Activated CD4-positive, alpha-beta T cell treated with anti-CD3 and anti-CD28 coated beads for 36 hours (primary cell): ENCODE data around the gene FOXD4L6. TPM values are rescaled to one million over a fixed set of nuclear protein-coding genes. Genes with fewer than 3 reads are reported as not detected.
A peak's percentile ranks its signal among the peaks of the same experiment; 100 is the strongest.
"Not testable (repeated sequence)": the region's sequence is repeated elsewhere in the genome, so short reads cannot be mapped to it uniquely, and the experiment has no call there.

Experiments used
- ATAC-seq: fragments of 200-7000 bp; cut with Tn5 transposase; one replicate; pipeline ENCODE4 v1.10.0; 2021; ENCODE audit warnings: mild to moderate bottlenecking, moderate library complexity
- CTCF ChIA-PET: fragments of 350-600 bp; sonication (Branson Sonifier 250); formaldehyde crosslinking; loops from one replicate; lab custom pipeline; 2021; ENCODE audit warnings: antibody characterized with exemption; lab: Charles Lee
- POLR2A ChIA-PET: fragments of 350-600 bp; sonication (Branson Sonifier 250); formaldehyde crosslinking; loops from one replicate; lab custom pipeline; 2021; ENCODE audit warnings: antibody characterized with exemption, inconsistent platforms; lab: Charles Lee
- DNase-seq: peaks from one replicate; pipeline ENCODE4 v3.0.0-alpha.2; 2020
- H3K27ac Mint-ChIP-seq: one replicate; pipeline ENCODE4 v1.8.0; 2021; ENCODE audit warnings: mixed read lengths
- H3K27me3 Mint-ChIP-seq: one replicate; pipeline ENCODE4 v1.8.0; 2021; ENCODE audit warnings: mixed read lengths
- H3K36me3 Mint-ChIP-seq: one replicate; pipeline ENCODE4 v1.8.0; 2021; ENCODE audit warnings: low read depth, mixed read lengths
- H3K4me1 Mint-ChIP-seq: one replicate; pipeline ENCODE4 v1.8.0; 2021; ENCODE audit warnings: mixed read lengths
- H3K4me3 Mint-ChIP-seq: one replicate; pipeline ENCODE4 v1.8.0; 2021; ENCODE audit warnings: mild to moderate bottlenecking, moderate library complexity, mixed read lengths
- H3K9me3 Mint-ChIP-seq: one replicate; pipeline ENCODE4 v1.8.0; 2021; ENCODE audit warnings: low read depth, mixed read lengths
- intact Hi-C, 2 experiments: fragments of 100-400 bp; cut with DNase I in 1 of 2; cut with micrococcal nuclease in 1 of 2; formaldehyde crosslinking; loops; one replicate each; pipeline versions ENCODE4 v1.14.2 to v1.15.1; 2022 to 2024; cut with DNase I, micrococcal nuclease
- total RNA-seq, 2 experiments: library from RNA; stranded (reverse); gene quantifications; one replicate each; pipeline ENCODE4 v1.2.3, GENCODE V29; 2021

The FOXD4L6 gene
- total RNA-seq, result not detected

DNA sequence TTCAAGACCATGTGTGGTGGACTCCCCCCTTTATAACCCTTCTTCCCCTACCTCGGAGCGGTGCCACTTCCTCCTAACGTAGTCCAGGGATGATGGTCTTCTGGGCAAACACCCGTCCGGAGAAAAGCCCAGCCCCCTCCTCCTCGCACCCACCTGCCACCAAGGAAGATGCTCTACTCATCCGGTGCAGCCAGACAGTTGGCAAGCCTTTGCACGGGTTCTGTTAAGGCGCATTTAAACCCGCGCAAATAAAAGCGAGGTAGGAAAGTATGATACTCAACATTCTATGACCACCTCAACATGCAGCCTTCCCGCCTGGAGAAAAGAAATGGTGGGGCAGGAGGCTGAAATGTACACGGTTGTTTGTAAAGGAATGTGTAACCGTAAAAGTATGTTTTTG lies at the start of gene FOXD4L6:
Gene FOXD4L6, minus strand, starts transcription at position 101 of the 400 bp plus-strand sequence. CDS start 298 bp downstream, outside the sequence.
- H3K27me3 Mint-ChIP-seq, ATAC-seq, CTCF ChIA-PET, POLR2A ChIA-PET, H3K9me3 Mint-ChIP-seq, H3K4me3 Mint-ChIP-seq, DNase-seq, H3K27ac Mint-ChIP-seq, H3K4me1 Mint-ChIP-seq, intact Hi-C loops, H3K36me3 Mint-ChIP-seq: not testable (repeated sequence)

DNA sequence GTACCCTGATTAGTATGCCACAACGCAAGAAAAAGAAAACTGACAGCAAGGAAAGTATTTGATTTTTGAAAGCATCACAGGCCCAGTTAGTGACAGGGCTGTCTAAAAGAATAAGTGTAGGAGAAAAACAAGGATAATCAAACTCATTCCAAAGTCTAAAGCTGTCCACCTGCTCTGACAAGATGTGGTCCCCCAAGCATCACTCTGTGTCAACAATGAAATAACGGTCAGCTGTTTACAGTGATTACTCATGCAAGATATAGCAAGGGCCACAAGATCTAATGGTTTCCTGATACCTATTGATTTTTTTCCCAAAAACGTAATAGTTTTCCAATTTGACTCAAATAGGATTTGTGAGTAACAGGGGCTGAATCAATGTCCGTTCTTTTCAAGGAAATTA lies 46.5 kb upstream of the FOXD4L6 start:
- DNase-seq, H3K27me3 Mint-ChIP-seq, H3K36me3 Mint-ChIP-seq, POLR2A ChIA-PET, H3K9me3 Mint-ChIP-seq, intact Hi-C loops, ATAC-seq, H3K4me3 Mint-ChIP-seq, H3K27ac Mint-ChIP-seq, H3K4me1 Mint-ChIP-seq, CTCF ChIA-PET: not testable (repeated sequence)

DNA sequence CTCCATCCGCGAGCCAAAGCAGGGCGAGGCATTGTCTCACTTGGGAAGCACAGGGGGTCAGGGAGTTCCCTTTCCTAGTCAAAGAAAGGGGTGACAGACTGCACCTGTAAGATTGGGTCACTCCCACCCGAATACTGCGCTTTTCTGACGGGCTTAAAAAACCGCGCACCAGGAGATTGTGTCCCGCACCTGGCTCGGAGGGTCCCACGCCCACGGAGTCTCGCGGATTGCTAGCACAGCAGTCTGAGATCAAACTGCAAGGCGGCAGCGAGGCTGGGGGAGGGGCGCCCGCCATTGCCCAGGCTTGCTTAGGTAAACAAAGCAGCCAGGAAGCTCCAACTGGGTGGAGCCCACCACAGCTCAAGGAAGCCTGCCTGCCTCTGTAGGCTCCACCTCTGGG lies 21.6 kb upstream of the FOXD4L6 start:
- ATAC-seq, POLR2A ChIA-PET, CTCF ChIA-PET, H3K36me3 Mint-ChIP-seq, H3K9me3 Mint-ChIP-seq, DNase-seq, intact Hi-C loops, H3K4me3 Mint-ChIP-seq, H3K27me3 Mint-ChIP-seq, H3K4me1 Mint-ChIP-seq, H3K27ac Mint-ChIP-seq: not testable (repeated sequence)

DNA sequence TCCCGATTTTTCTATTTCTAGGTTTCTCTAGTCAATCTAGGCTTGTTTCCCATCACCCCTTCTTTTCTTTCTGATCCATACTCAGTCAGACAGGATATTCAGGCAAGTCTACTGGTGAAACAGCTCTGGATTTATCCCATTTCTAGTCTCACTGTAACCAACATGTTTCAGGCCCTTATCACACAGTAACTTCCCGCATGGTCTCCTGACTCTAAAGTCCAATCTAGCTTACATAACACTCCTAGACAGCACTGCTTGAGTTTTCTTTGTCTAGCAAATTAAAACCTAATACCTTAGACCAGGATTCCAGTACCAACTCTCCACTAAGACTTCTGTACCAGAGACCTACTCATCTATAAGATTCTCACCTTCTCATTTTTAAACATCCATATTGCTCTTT lies 13.4 kb upstream of the FOXD4L6 start:
- H3K9me3 Mint-ChIP-seq, H3K27ac Mint-ChIP-seq, DNase-seq, CTCF ChIA-PET, intact Hi-C loops, H3K27me3 Mint-ChIP-seq, ATAC-seq, POLR2A ChIA-PET, H3K4me3 Mint-ChIP-seq, H3K36me3 Mint-ChIP-seq, H3K4me1 Mint-ChIP-seq: not testable (repeated sequence)

DNA sequence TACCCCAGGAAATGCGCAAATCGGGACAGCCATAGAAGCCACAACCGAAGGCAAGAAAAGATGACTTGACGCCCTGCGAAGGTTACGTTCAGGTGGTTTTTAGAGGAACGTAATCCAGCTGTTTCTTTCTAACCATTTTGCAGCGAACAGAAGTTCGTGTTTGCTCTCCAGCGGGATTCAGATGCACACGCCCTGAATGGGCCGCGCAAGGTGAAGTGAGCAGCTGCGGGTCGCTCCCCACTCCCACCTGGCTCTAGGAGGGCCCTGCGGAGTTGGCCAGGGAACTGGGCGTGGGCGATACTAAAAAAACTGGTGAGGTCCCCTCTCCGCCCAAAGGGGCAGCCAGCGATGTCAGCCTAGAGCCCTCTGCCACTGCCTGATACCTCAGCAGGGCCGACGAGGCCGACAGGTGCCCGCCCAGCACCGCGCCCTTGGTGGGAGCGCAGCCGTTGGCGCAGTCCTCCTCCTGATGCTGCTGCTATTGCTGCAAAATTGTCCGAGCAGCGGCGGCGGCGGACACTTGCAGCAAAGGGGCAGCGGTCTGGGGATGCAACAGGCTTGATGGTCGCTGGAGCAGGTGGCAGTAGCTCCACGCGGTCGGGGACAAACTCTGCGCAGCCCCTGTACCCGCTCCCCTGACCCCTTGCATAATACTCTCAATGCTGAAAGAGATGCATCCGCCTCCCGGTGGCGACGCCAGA lies 1.6 kb downstream of the FOXD4L6 start:
- intact Hi-C loops, H3K4me1 Mint-ChIP-seq, ATAC-seq, POLR2A ChIA-PET, H3K9me3 Mint-ChIP-seq, H3K4me3 Mint-ChIP-seq, H3K27ac Mint-ChIP-seq, H3K27me3 Mint-ChIP-seq, CTCF ChIA-PET, DNase-seq, H3K36me3 Mint-ChIP-seq: not testable (repeated sequence)

DNA sequence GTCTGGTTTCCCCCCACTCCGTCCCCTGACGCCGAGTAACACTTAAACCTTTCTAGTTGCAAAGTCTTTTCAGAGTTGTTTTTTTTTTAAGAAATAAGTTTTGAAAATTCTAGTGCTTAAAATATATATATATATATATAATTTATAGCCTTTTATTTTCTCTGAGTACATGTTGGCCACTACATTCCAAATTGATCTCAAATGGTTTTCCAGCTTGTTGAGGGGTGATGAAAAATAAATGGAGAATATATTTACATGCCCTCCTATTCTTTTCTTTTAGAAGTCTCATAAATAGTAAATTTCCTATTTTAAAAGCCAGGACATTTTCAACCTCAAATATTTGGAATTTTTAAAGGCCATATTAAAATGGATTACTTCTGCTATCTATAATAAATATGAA lies 2.5 kb downstream of the FOXD4L6 start:
- intact Hi-C loops, H3K4me3 Mint-ChIP-seq, H3K27ac Mint-ChIP-seq, H3K36me3 Mint-ChIP-seq, H3K4me1 Mint-ChIP-seq, DNase-seq, ATAC-seq, POLR2A ChIA-PET, H3K27me3 Mint-ChIP-seq, H3K9me3 Mint-ChIP-seq, CTCF ChIA-PET: not testable (repeated sequence)

DNA sequence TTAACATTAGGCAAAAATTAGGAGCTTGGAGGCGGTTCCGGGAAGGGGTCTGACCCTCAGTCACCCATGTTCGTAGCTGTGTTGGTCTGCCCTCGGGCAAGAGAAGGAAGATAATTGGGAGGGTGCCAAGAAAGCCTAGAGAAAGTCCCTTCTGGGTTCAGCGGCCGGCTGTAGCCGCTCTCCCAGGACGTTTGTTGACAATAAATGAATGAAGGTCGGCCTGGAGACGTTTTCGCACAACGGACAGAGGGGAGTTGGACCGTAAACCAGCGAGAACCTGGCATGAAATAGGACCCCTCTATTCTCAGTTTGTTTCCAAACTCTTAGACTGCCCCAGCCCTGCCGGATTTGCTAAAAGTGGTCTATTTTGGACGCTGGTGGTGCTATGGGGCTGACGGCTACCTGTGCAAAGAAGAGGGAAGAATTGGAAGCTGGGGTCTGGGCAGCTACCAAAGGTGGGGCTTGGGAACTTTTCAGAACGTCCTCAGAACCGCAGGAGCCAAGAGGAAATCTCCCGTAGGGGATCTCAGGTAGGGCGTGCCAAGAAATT lies 3.3 kb downstream of the FOXD4L6 start:
- H3K27me3 Mint-ChIP-seq, H3K27ac Mint-ChIP-seq, H3K4me3 Mint-ChIP-seq, CTCF ChIA-PET, H3K36me3 Mint-ChIP-seq, POLR2A ChIA-PET, H3K4me1 Mint-ChIP-seq, ATAC-seq, H3K9me3 Mint-ChIP-seq, intact Hi-C loops, DNase-seq: not testable (repeated sequence)

DNA sequence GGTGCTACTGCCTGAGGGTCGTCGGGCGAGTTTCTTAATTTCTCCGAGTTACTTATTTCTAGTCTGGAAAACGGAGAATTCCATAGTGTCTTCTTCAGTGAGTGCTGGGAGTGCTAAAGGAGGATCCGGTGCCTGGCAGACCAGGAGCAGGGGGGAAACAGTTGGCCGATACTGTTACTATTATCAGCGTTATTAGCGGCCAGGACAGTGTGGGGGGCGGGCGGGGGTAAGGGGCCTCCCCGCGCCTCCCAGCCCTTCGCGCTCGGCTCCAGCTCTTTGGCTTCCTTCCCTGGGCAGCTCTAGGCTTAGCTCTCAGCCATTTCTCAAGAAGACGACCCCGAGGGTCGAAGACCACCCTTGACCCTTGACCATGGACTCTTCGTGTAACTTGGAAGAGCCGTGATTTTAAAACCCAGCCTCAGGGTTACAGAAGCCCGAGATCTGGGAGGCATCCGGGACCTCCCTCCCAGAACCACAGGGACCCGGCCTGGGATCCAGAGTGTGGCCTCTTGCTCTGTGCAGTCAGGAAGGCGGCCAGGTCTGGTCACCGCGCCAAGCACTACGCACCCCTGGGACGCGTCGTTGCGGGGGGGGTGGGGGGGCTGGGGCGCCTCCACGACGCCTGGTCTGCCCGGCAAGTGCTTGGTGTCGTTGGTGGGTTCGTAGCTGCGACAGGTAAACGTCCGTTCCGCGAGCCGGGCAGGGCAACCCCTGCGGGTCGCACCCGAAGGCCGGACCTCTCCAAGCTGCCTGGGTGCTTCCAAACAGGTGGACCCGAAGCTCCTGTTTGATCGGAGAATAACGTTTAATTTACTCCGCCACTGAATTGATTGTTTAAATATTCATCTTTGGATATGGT lies 4.0 kb downstream of the FOXD4L6 start:
- H3K36me3 Mint-ChIP-seq, POLR2A ChIA-PET, H3K27me3 Mint-ChIP-seq, H3K9me3 Mint-ChIP-seq, H3K4me3 Mint-ChIP-seq, H3K27ac Mint-ChIP-seq, intact Hi-C loops, ATAC-seq, H3K4me1 Mint-ChIP-seq, CTCF ChIA-PET: not testable (repeated sequence)
- DNase-seq, result peak; percentile 4

DNA sequence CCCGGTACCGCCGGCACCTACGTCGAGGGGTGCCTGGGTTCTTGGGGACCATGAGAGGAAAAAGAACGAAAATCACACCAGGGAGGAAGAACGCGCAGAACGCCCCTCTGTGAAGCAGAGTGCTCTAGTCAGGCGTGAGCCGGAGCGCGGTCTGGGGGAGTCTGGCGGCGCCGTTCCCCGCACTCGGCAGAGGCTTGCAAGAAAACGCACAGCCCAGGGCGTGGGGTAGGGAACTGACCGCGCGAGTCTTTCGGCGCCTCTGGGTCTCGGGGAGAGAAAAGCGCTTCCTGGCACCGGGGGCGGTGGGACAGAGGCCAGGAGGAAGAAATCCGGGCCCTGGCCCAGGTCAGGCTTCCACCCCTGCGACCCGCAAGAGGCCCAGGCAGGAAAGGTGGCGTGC lies 4.7 kb downstream of the FOXD4L6 start:
- H3K36me3 Mint-ChIP-seq, H3K4me3 Mint-ChIP-seq, H3K9me3 Mint-ChIP-seq, H3K27me3 Mint-ChIP-seq, H3K4me1 Mint-ChIP-seq, ATAC-seq, POLR2A ChIA-PET, H3K27ac Mint-ChIP-seq, intact Hi-C loops, CTCF ChIA-PET: not testable (repeated sequence)
- DNase-seq, result peak; percentile 2

DNA sequence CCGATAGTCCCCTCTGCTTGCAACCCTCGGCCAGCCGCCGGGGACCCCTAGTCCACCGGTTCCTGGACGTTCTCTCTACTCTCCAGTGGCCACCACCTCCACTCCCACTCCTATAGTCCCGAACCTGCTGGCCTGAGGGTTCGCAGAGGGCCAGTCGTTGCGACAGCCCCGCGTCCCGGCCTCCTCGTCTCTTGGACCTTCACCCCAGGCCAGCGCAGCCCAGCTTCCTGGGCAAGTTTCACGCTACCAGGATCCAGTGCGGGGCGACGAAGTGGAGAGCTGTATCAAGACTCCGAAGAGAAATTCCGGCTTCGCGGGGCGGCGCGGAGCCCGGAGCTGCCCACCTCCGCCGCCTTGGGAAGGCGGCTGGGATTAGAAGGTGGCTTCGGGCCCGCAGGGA lies 5.1 kb downstream of the FOXD4L6 start:
- H3K4me3 Mint-ChIP-seq, DNase-seq, H3K27ac Mint-ChIP-seq, H3K27me3 Mint-ChIP-seq, intact Hi-C loops, ATAC-seq, H3K9me3 Mint-ChIP-seq, POLR2A ChIA-PET, CTCF ChIA-PET, H3K4me1 Mint-ChIP-seq, H3K36me3 Mint-ChIP-seq: not testable (repeated sequence)

DNA sequence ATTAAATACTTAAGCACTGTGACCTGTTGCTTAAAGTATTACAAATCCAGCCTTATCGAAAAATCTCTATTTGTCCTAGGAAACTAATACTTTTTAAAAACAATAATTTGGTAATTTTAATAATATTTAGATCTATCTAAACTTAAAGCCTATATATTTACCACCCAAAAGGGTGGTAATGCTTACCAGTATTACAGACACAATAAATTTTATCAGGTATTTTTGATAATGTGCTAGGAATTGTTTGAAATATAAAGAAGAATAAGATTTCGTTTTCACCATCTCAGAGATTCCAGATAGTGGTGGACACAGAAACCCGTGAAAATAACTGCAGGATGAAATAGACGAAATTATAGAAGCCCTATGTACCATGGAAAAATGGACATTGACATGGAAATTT lies 7.8 kb downstream of the FOXD4L6 start:
- ATAC-seq, POLR2A ChIA-PET, H3K36me3 Mint-ChIP-seq, H3K4me3 Mint-ChIP-seq, H3K27ac Mint-ChIP-seq, CTCF ChIA-PET, H3K9me3 Mint-ChIP-seq, H3K27me3 Mint-ChIP-seq, DNase-seq, intact Hi-C loops, H3K4me1 Mint-ChIP-seq: not testable (repeated sequence)

DNA sequence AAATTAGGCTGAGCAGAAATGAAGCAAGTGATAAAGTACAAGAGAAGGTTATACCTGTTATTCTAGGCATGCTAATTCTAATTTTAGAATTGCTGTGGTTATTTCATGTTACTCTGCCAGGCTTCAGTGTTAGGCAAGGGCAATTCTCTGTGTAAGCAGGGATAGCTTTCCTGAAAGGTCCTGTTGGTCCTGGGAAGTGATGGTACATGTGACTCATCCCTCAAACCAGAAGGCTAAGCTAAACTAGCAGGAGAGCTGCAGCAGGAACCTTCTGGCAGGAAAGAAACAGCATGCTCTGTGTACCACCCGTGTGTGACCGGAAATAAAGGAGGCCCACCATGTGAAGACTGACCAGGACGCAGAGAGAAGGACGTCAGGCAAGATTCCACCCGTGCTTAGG lies 8.8 kb downstream of the FOXD4L6 start:
- H3K4me3 Mint-ChIP-seq, ATAC-seq, POLR2A ChIA-PET: not testable (repeated sequence)

More for the DNA sequence above, 8.8 kb downstream of the FOXD4L6 start:
- H3K4me1 Mint-ChIP-seq, H3K9me3 Mint-ChIP-seq, CTCF ChIA-PET, H3K27ac Mint-ChIP-seq, H3K27me3 Mint-ChIP-seq, intact Hi-C loops, H3K36me3 Mint-ChIP-seq, DNase-seq: not testable (repeated sequence)
